Trophoblast cell (in vitro differentiated cells and primary cell): ENCODE results near the gene CNTN2.

Source experiments
- DNase-seq, 2 donors: peaks; one replicate each; pipeline ENCODE4 v3.0.0-alpha.2; 2016
- H2AFZ ChIP-seq: 2 replicates; pipeline ENCODE4 v1.6.1; 2013; ENCODE audit warnings: low read length, moderate library complexity, mild to moderate bottlenecking; ENCODE audit not compliant: insufficient read depth, poor library complexity
- H2AK5ac ChIP-seq: 2 replicates; pipeline ENCODE4 v1.6.1; 2013; ENCODE audit warnings: mild to moderate bottlenecking, low read length
- H2BK120ac ChIP-seq: 2 replicates; pipeline ENCODE4 v1.6.1; 2013; ENCODE audit warnings: low read length, mild to moderate bottlenecking, moderate library complexity; ENCODE audit not compliant: insufficient read depth, poor library complexity
- H2BK12ac ChIP-seq: 2 replicates; pipeline ENCODE4 v1.6.1; 2013; ENCODE audit warnings: mild to moderate bottlenecking, low read length, moderate library complexity
- H2BK5ac ChIP-seq: 2 replicates; pipeline ENCODE4 v1.6.1; 2013; ENCODE audit warnings: low read length, low read depth, moderate library complexity, mild to moderate bottlenecking; ENCODE audit not compliant: poor library complexity
- H3K14ac ChIP-seq: 2 replicates; pipeline ENCODE4 v1.6.1; 2013; ENCODE audit warnings: mild to moderate bottlenecking, low read length
- H3K18ac ChIP-seq: 2 replicates; pipeline ENCODE4 v1.6.1; 2013; ENCODE audit warnings: mild to moderate bottlenecking, low read length
- H3K23ac ChIP-seq: 2 replicates; pipeline ENCODE4 v1.6.1; 2013; ENCODE audit warnings: low read length
- H3K27ac ChIP-seq: 2 replicates; pipeline ENCODE4 v1.5.1; 2013; ENCODE audit warnings: low read depth, mild to moderate bottlenecking, inconsistent platforms, low read length, moderate library complexity
- H3K27me3 ChIP-seq: 2 replicates; pipeline ENCODE4 v1.6.1; 2013; ENCODE audit warnings: inconsistent platforms, mild to moderate bottlenecking, low read length, moderate library complexity; ENCODE audit not compliant: insufficient read depth
- H3K36me3 ChIP-seq, 2 experiments: 1 replicate in 1 of 2; 2 replicates in 1 of 2; pipeline ENCODE4 v1.6.1; 2013; ENCODE audit warnings: low read length in 2 of 2, mild to moderate bottlenecking in 2 of 2, moderate library complexity in 1 of 2; ENCODE audit not compliant: insufficient read depth in 2 of 2, control insufficient read depth in 1 of 2
- H3K4ac ChIP-seq: 2 replicates; pipeline ENCODE4 v1.6.1; 2013; ENCODE audit warnings: low read depth, mild to moderate bottlenecking, low read length, moderate library complexity
- H3K4me1 ChIP-seq, 2 experiments: 1 replicate in 1 of 2; 2 replicates in 1 of 2; pipeline ENCODE4 v1.6.1; 2013; ENCODE audit warnings: low read length in 2 of 2, mild to moderate bottlenecking in 2 of 2, moderate library complexity in 1 of 2; ENCODE audit not compliant: insufficient read depth in 2 of 2, control insufficient read depth in 1 of 2
- H3K4me2 ChIP-seq: 2 replicates; pipeline ENCODE4 v1.6.1; 2013; ENCODE audit warnings: inconsistent platforms, mild to moderate bottlenecking, low read length, moderate library complexity
- H3K4me3 ChIP-seq: 2 replicates; pipeline ENCODE4 v1.5.1; 2013; ENCODE audit warnings: mild to moderate bottlenecking, low read depth, low read length, inconsistent platforms
- H3K79me1 ChIP-seq: one replicate; pipeline ENCODE4 v1.6.1; 2013; ENCODE audit warnings: low read length
- H3K79me2 ChIP-seq: 2 replicates; pipeline ENCODE4 v1.6.1; 2013; ENCODE audit warnings: low read length, mild to moderate bottlenecking; ENCODE audit not compliant: control insufficient read depth, insufficient read depth, poor library complexity
- H3K9ac ChIP-seq: 2 replicates; pipeline ENCODE4 v1.6.1; 2013; ENCODE audit warnings: mild to moderate bottlenecking, low read length
- H3K9me3 ChIP-seq: 2 replicates; pipeline ENCODE4 v1.6.1; 2013; ENCODE audit warnings: low read depth, mild to moderate bottlenecking, control low read depth, inconsistent platforms, low read length; ENCODE audit not compliant: insufficient read depth
- H4K12ac ChIP-seq: 2 replicates; pipeline ENCODE4 v1.6.1; 2013; ENCODE audit warnings: low read depth, mild to moderate bottlenecking, low read length, moderate library complexity
- H4K8ac ChIP-seq: 2 replicates; pipeline ENCODE4 v1.6.1; 2013; ENCODE audit warnings: low read depth, mild to moderate bottlenecking, low read length, moderate library complexity
- H4K91ac ChIP-seq: one replicate; pipeline ENCODE4 v1.6.1; 2013; ENCODE audit warnings: low read depth, mild to moderate bottlenecking, low read length, moderate library complexity
- WGBS: extraction: QIAGEN DNeasy Blood & Tissue Kit; methylation state at CpG from one replicate; pipeline ENCODE4 v1.1.7; 2013; ENCODE audit warnings: missing lambda C conversion rate; ENCODE audit not compliant: insufficient read length, insufficient coverage; ENCODE audit errors: extremely low coverage; 5-methylcytosine and 5-hydroxymethylcytosine counted together

Gene CNTN2

DNA sequence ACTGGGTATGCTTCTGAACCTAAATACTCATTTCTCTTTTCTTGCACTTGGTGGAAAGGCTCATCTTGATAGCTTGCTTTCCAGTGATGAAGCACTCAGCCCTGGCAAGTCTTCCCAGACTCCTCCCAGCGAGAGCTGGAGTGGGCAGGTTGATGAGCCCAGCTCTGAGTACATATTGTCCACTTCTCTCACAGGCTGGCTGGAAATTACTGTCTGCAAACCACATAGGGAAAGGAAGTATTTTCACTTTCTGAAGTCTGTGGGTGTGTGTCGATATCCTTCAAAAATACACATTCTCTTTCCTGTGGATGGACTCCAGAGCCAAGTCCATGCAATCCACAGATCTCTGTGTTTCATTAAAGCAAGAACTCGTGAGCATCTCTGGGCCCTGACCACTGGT is 38.7 kb upstream of the CNTN2 start:
- Histone ChIP-seq H2AFZ (no peak overlapping the region), H2BK12ac (no peak overlapping the region), H3K4me3 (no peak overlapping the region), H3K23ac (no peak overlapping the region), H3K14ac (no peak overlapping the region), H2AK5ac (no peak overlapping the region), H4K91ac (no peak overlapping the region), H4K8ac (no peak overlapping the region), H3K79me2 (no peaks in the 10 kb centered on the region), H3K36me3 (no peaks in the 10 kb centered on the region), H2BK5ac (no peak overlapping the region), H3K4ac (no peak overlapping the region), H3K4me2 (no peak overlapping the region), H3K79me1 (no peaks in the 10 kb centered on the region), H4K12ac (no peak overlapping the region), H3K4me1 (no peaks in the 10 kb centered on the region), H2BK120ac (no peak overlapping the region), H3K9me3 (no peaks in the 10 kb centered on the region), H3K9ac (no peak overlapping the region), H3K27ac (no peak overlapping the region), H3K27me3 (no peaks in the 10 kb centered on the region), H3K18ac (no peak overlapping the region)
- WGBS, result no CpG with 5 or more reads among the region's 3 CpGs
- DNase-seq, result no peak

DNA sequence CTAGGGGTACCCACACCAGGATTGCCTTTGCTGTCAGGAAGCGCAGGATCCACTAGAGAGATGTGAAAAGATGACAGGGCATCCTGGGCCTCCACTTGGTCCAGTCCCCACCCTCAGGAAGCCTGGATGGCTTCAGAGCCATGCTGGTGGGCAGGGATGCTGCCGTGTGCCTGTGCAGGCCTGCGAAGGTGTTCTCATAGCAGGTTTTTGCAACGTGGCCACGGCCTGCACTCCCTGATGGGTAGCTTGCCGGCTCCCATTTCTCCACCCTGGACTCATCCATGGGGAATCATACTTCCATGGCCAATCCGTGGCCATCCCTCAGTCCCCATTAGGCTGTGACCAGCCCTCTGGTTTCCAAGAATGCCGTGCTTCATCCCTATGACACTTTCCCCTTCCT is 34.1 kb upstream of the CNTN2 start:
- no peak overlapping the region for H2AK5ac ChIP-seq
- H3K4me2 ChIP-seq, result no peak overlapping the region

DNA sequence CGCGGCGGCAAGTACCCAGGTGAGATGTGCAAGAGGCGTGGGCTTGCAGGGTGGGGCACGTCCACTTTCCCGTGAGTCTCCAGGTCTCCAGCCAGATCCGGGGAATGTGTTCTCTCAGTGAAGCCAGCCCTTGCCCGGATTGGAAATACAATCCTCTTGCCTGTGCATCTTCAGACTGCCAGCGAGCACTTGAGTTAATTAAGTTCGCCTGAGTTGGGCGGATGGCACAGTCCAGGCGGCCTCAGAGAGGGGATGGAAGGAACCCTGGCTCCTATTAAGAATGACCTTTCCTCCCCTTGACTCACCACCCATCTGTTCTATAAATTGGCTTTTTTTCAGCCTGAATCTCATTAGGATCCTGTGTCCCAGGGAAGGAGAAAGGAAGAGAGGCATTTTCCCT is 33.3 kb upstream of the CNTN2 start:
- no peak for DNase-seq
- H3K27ac ChIP-seq, result no peak overlapping the region
- no peaks in the 10 kb centered on the region for H3K27me3 ChIP-seq
- H3K14ac ChIP-seq, result no peak overlapping the region
- H3K36me3 ChIP-seq, result no peaks in the 10 kb centered on the region
- no peak overlapping the region for H4K8ac ChIP-seq
- no CpG with 5 or more reads among the region's 12 CpGs for WGBS
- peaks cover 0 to 4% of the 10 kb centered on the region in 2 experiments for H3K4me1 ChIP-seq
- no peak overlapping the region for H3K4me2 ChIP-seq
- H2BK5ac ChIP-seq, result no peak overlapping the region
- H2AFZ ChIP-seq, result no peak overlapping the region
- H2BK12ac ChIP-seq, result no peak overlapping the region
- no peaks in the 10 kb centered on the region for H3K79me1 ChIP-seq
- no peak overlapping the region for H3K18ac ChIP-seq
- no peak overlapping the region for H2AK5ac ChIP-seq
- no peaks in the 10 kb centered on the region for H3K9me3 ChIP-seq
- H4K91ac ChIP-seq, result no peak overlapping the region
- no peak overlapping the region for H3K4ac ChIP-seq
- no peak overlapping the region for H3K9ac ChIP-seq
- no peak overlapping the region for H2BK120ac ChIP-seq
- H3K79me2 ChIP-seq, result no peaks in the 10 kb centered on the region
- no peak overlapping the region for H3K4me3 ChIP-seq
- H4K12ac ChIP-seq, result no peak overlapping the region
- no peak overlapping the region for H3K23ac ChIP-seq

More for the DNA sequence above, 34.1 kb upstream of the CNTN2 start:
- Histone ChIP-seq H3K14ac (no peak overlapping the region), H2AFZ (no peak overlapping the region), H3K27me3 (no peaks in the 10 kb centered on the region), H3K4ac (no peak overlapping the region), H3K18ac (no peak overlapping the region), H3K36me3 (no peaks in the 10 kb centered on the region), H2BK120ac (no peak overlapping the region), H3K9me3 (no peaks in the 10 kb centered on the region), H3K4me1 (peaks cover 0 to 4% of the 10 kb centered on the region in 2 experiments), H2BK5ac (no peak overlapping the region), H3K23ac (no peak overlapping the region), H4K8ac (no peak overlapping the region), H3K9ac (no peak overlapping the region), H3K4me3 (no peak overlapping the region), H2BK12ac (no peak overlapping the region), H4K91ac (no peak overlapping the region), H3K27ac (no peak overlapping the region), H4K12ac (no peak overlapping the region), H3K79me2 (no peaks in the 10 kb centered on the region), H3K79me1 (no peaks in the 10 kb centered on the region)
- no peak for DNase-seq
- no CpG with 5 or more reads among the region's 8 CpGs for WGBS

DNA sequence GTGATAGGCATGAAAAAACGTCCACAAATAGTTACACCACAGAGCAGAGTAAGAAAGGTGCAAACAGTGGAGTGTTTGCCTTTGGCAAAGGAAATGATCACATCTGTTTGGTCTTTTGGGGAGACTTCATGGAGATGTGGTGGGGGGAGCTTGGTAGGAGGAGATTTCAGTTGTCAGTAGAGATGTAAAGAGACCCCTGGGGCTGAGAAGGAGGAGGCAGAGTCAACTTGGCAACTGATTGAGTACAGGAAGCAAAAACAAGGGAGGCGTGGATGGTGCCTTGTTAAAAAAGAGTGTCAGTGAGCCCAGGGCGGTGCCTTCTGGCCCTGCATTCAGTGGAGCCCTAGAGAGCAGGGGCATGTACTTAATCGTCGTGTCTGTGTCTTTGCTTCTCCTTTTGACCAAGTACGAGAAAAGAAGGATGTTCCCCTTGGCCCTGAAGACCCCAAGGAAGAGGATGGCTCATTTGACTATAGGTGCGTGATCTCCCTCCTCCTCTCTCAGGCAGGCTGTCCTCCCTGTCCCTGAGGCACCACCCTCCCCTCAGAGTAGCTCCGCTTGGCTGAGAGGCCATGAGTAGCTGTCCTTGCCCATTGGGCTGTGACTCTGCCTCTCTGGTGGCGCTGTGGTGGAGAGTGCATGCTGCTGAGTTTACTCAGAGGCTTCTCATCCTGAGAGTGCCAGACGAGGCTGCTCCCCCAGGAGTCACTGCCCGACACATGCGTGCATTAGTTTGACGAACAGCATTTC is 30.4 kb upstream of the CNTN2 start:
- H2BK12ac ChIP-seq, result no peak overlapping the region
- H3K23ac ChIP-seq, result no peak overlapping the region
- no peak overlapping the region for H2BK5ac ChIP-seq
- H3K9ac ChIP-seq, result no peak overlapping the region
- no peak overlapping the region for H4K12ac ChIP-seq
- H3K9me3 ChIP-seq, result no peaks in the 10 kb centered on the region
- no peak overlapping the region for H4K91ac ChIP-seq
- H3K4me2 ChIP-seq, result no peak overlapping the region
- H3K27me3 ChIP-seq, result no peaks in the 10 kb centered on the region
- H3K4ac ChIP-seq, result no peak overlapping the region
- WGBS, result no CpG with 5 or more reads among the region's 13 CpGs
- H3K27ac ChIP-seq, result no peak overlapping the region
- no peaks in the 10 kb centered on the region for H3K79me1 ChIP-seq
- H3K79me2 ChIP-seq, result no peaks in the 10 kb centered on the region
- H4K8ac ChIP-seq, result no peak overlapping the region
- no peak overlapping the region for H2BK120ac ChIP-seq
- no peak overlapping the region for H3K18ac ChIP-seq
- peaks cover 0 to 4% of the 10 kb centered on the region in 2 experiments for H3K4me1 ChIP-seq
- H3K4me3 ChIP-seq, result no peak overlapping the region
- no peaks in the 10 kb centered on the region for H3K36me3 ChIP-seq
- no peak overlapping the region for H2AK5ac ChIP-seq
- no peak overlapping the region for H3K14ac ChIP-seq
- H2AFZ ChIP-seq, result no peak overlapping the region
- no peak for DNase-seq
